GM18519 (cell line): ENCODE results near the gene ARHGAP10.
A peak's percentile ranks its signal among the peaks of the same experiment; 100 is the strongest.

Experiments used
- ATAC-seq: cut with Tn5 transposase; IDR thresholded peaks from one replicate; pipeline ENCODE4 v1.9.1; 2021; ENCODE audit warnings: mild to moderate bottlenecking, moderate library complexity; ENCODE audit not compliant: unreplicated experiment, low FRiP score

Gene ARHGAP10

GRCh38 chr4:147822128-147822527 lies 90.2 kb downstream of the ARHGAP10 start:
- ATAC-seq, result no peak

GRCh38 chr4:147823130-147823529 lies 91.2 kb downstream of the ARHGAP10 start:
- ATAC-seq, result no peak

GRCh38 chr4:147824316-147824715 lies 92.4 kb downstream of the ARHGAP10 start:
- no peak for ATAC-seq

GRCh38 chr4:147824884-147825283 lies 93.0 kb downstream of the ARHGAP10 start:
- no peak for ATAC-seq

- ATAC-seq, result no peak
Measured at GRCh38 chr4:147825451-147826287, 93.8 kb downstream of the ARHGAP10 start.

GRCh38 chr4:147826288-147826646 lies 94.4 kb downstream of the ARHGAP10 start:
- ATAC-seq, result no peak

GRCh38 chr4:147828331-147828905 lies 96.5 kb downstream of the ARHGAP10 start:
- no peak for ATAC-seq

- no peak for ATAC-seq
Measured at GRCh38 chr4:147829401-147830101, 97.7 kb downstream of the ARHGAP10 start.

GRCh38 chr4:147830102-147830463 lies 98.2 kb downstream of the ARHGAP10 start:
- ATAC-seq, result no peak

GRCh38 chr4:147830987-147831386 lies 99.1 kb downstream of the ARHGAP10 start:
- no peak for ATAC-seq

- no peak for ATAC-seq
Measured at GRCh38 chr4:147831551-147832171, 99.8 kb downstream of the ARHGAP10 start.

- ATAC-seq, result no peak
Measured at GRCh38 chr4:147833254-147833653, 101.4 kb downstream of the ARHGAP10 start.

- ATAC-seq, result no peak
Measured at GRCh38 chr4:147833741-147834140, 101.9 kb downstream of the ARHGAP10 start.

- ATAC-seq, result no peak
Measured at GRCh38 chr4:147834480-147834879, 102.6 kb downstream of the ARHGAP10 start.

GRCh38 chr4:147836807-147837206 lies 104.9 kb downstream of the ARHGAP10 start:
- no peak for ATAC-seq

- ATAC-seq, result no peak
Measured at GRCh38 chr4:147837435-147837834, 105.5 kb downstream of the ARHGAP10 start.

GRCh38 chr4:147837854-147838253 lies 106.0 kb downstream of the ARHGAP10 start:
- ATAC-seq, result no peak

GRCh38 chr4:147839200-147839599 lies 107.3 kb downstream of the ARHGAP10 start:
- no peak for ATAC-seq

- ATAC-seq, result no peak
Measured at GRCh38 chr4:147839663-147840062, 107.8 kb downstream of the ARHGAP10 start.

GRCh38 chr4:147840838-147841738 lies 109.2 kb downstream of the ARHGAP10 start:
- ATAC-seq, result peak; percentile 40
